GM23338 (cell line): Measurements from ENCODE around the gene GAS6. TPM values are rescaled to one million over a fixed set of nuclear protein-coding genes. Genes with fewer than 3 reads are reported as not detected.

Experiments used
- ATAC-seq: fragments of 200-7000 bp; cut with Tn5 transposase; 3 replicates; pipeline ENCODE4 v1.9.1; 2020
- DNase-seq: peaks from one replicate; pipeline ENCODE4 v3.0.0-alpha.2; 2015; ENCODE audit warnings: low spot score
- H2AFZ ChIP-seq: fragments of 200-600 bp; sonication (generic); 2 replicates; pipeline ENCODE4 v1.8.0; 2016; ENCODE audit warnings: antibody characterized with exemption, mild to moderate bottlenecking, moderate library complexity
- H3F3A ChIP-seq: fragments of 200-600 bp; sonication (generic); replicated peaks from 2 replicates; pipeline ENCODE4 v1.8.0; 2017; ENCODE audit warnings: antibody characterized with exemption, mixed run types, low read depth
- H3K27ac ChIP-seq: fragments of 200-600 bp; sonication (generic); 2 replicates; pipeline ENCODE4 v1.6.1; 2016; ENCODE audit warnings: low read depth
- H3K27me3 ChIP-seq: fragments of 200-600 bp; sonication (generic); 2 replicates; pipeline ENCODE4 v1.8.0; 2016; ENCODE audit warnings: mild to moderate bottlenecking, mixed run types, moderate library complexity; ENCODE audit not compliant: insufficient read depth
- H3K36me3 ChIP-seq: fragments of 200-600 bp; sonication (generic); 2 replicates; pipeline ENCODE4 v1.8.0; 2016; ENCODE audit warnings: mild to moderate bottlenecking; ENCODE audit not compliant: insufficient read depth
- H3K4me1 ChIP-seq: fragments of 200-600 bp; sonication (generic); 2 replicates; pipeline ENCODE4 v1.8.0; 2016; ENCODE audit warnings: mild to moderate bottlenecking, moderate library complexity; ENCODE audit not compliant: insufficient read depth
- H3K4me2 ChIP-seq: fragments of 200-600 bp; sonication (generic); 2 replicates; pipeline ENCODE4 v1.7.1; 2017; ENCODE audit warnings: mixed run types
- H3K4me3 ChIP-seq: fragments of 200-600 bp; sonication (generic); 2 replicates; pipeline ENCODE4 v1.6.1; 2016; ENCODE audit warnings: mixed run types
- H3K79me2 ChIP-seq: fragments of 200-600 bp; sonication (generic); replicated peaks from 2 replicates; pipeline ENCODE4 v1.8.0; 2017; ENCODE audit warnings: mild to moderate bottlenecking; ENCODE audit not compliant: insufficient read depth
- H3K9me2 ChIP-seq: fragments of 200-600 bp; sonication (generic); 2 replicates; pipeline ENCODE4 v1.8.0; 2017; ENCODE audit not compliant: insufficient read depth
- H4K20me1 ChIP-seq: fragments of 200-600 bp; sonication (generic); replicated peaks from 2 replicates; pipeline ENCODE4 v1.8.0; 2017; ENCODE audit warnings: mild to moderate bottlenecking; ENCODE audit not compliant: insufficient read depth
- H3K27ac Mint-ChIP-seq: 2 replicates; pipeline ENCODE4 v1.8.0; 2020; ENCODE audit warnings: inconsistent platforms, mild to moderate bottlenecking, moderate library complexity, mixed read lengths
- H3K27me3 Mint-ChIP-seq: 3 replicates; pipeline ENCODE4 v1.8.0; 2022; ENCODE audit warnings: low read depth, mild to moderate bottlenecking, moderate library complexity, mixed read lengths, inconsistent platforms; ENCODE audit not compliant: insufficient read depth, poor library complexity
- H3K36me3 Mint-ChIP-seq: 3 replicates; pipeline ENCODE4 v1.8.0; 2021; ENCODE audit warnings: low read depth, mild to moderate bottlenecking, inconsistent platforms, moderate library complexity, mixed read lengths
- H3K4me1 Mint-ChIP-seq: 3 replicates; pipeline ENCODE4 v1.8.0; 2020; ENCODE audit warnings: mild to moderate bottlenecking, inconsistent platforms, mixed read lengths
- H3K4me3 Mint-ChIP-seq: 3 replicates; pipeline ENCODE4 v1.8.0; 2021; ENCODE audit warnings: moderate library complexity, mild to moderate bottlenecking, inconsistent platforms, mixed read lengths
- H3K9me3 Mint-ChIP-seq: 3 replicates; pipeline ENCODE4 v1.8.0; 2020; ENCODE audit warnings: moderate library complexity, mild to moderate bottlenecking, inconsistent platforms, mixed read lengths
- CREB1 ChIP-seq: fragments of 250-450 bp; sonication (Bioruptor Pico); IDR thresholded peaks from 2 replicates; pipeline ENCODE4 v1.5.0; 2020; ENCODE audit warnings: low read depth, mild to moderate bottlenecking, moderate library complexity
- EZH2 ChIP-seq: fragments of 200-600 bp; sonication (generic); IDR thresholded peaks from one replicate; pipeline ENCODE4 v1.8.0; 2017; ENCODE audit warnings: antibody characterized with exemption, mild to moderate bottlenecking, low read depth; ENCODE audit not compliant: unreplicated experiment
- JUNB ChIP-seq: IDR thresholded peaks from one replicate; pipeline ENCODE4 v1.6.1; 2016; ENCODE audit warnings: antibody characterized with exemption; ENCODE audit not compliant: unreplicated experiment
- ZNF114 ChIP-seq: fragments of 250-450 bp; sonication (Bioruptor Pico); IDR thresholded peaks from 2 replicates; pipeline ENCODE4 v1.5.0; 2020; ENCODE audit warnings: mild to moderate bottlenecking, moderate library complexity
- polyA plus RNA-seq: library from polyadenylated mRNA; unstranded; fragments of >200 nt; fragmentation: Nextera tagmentation; extraction: Ambion mirVana; gene quantifications from 2 replicates; pipeline ENCODE4 v1.2.1, GENCODE V29; 2016
- total RNA-seq: library from RNA; depleted of rRNA; stranded (reverse); fragments of >200 nt; shearing (Covaris generic); gene quantifications from 2 replicates; pipeline ENCODE4 v1.2.3, GENCODE V29; 2014
- TF ChIP-seq, protein P1 (sequence below): fragments of 250-450 bp; sonication (Bioruptor Pico); IDR thresholded peaks from 2 replicates; pipeline ENCODE4 v1.5.0; 2020; ENCODE audit warnings: mild to moderate bottlenecking, moderate library complexity
- TF ChIP-seq, protein P2 (sequence below): IDR thresholded peaks from one replicate; pipeline ENCODE4 v1.6.1; 2018; ENCODE audit warnings: antibody characterized with exemption; ENCODE audit not compliant: unreplicated experiment

GAS6 gene
- total and polyA plus RNA-seq, 2 experiments from 2014 or later, result 7.9 to 21.2 TPM

GRCh38 chr13:113883921-113884804 is 20.3 kb upstream of the GAS6 start:
- Mint-ChIP-seq H3K9me3 (no peaks in the 10 kb centered on the region; the same call in 2 of the 3 replicates), H3K27ac (no peak overlapping the region), H3K27me3 (peaks cover 8% of the 10 kb centered on the region), H3K4me1 (peaks cover 2% of the 10 kb centered on the region; the same call in 1 of the 3 replicates), H3K4me3 (no peak overlapping the region), H3K36me3 (no peaks in the 10 kb centered on the region; the same call in 2 of the 3 replicates)
- Histone ChIP-seq H2AFZ (0 out of 2 replicates have a peak overlapping the region, but pooled peaks have one; percentile 66), H3K4me2 (no peak overlapping the region), H3F3A (no peaks in the 10 kb centered on the region), H3K4me3 (no peak overlapping the region), H3K9me2 (peaks cover 9% of the 10 kb centered on the region), H3K36me3 (no peaks in the 10 kb centered on the region), H3K79me2 (no peaks in the 10 kb centered on the region), H3K27ac (no peak overlapping the region), H3K4me1 (no peaks in the 10 kb centered on the region), H4K20me1 (no peaks in the 10 kb centered on the region), H3K27me3 (no peaks in the 10 kb centered on the region)
- TF ChIP-seq, protein P1, sequence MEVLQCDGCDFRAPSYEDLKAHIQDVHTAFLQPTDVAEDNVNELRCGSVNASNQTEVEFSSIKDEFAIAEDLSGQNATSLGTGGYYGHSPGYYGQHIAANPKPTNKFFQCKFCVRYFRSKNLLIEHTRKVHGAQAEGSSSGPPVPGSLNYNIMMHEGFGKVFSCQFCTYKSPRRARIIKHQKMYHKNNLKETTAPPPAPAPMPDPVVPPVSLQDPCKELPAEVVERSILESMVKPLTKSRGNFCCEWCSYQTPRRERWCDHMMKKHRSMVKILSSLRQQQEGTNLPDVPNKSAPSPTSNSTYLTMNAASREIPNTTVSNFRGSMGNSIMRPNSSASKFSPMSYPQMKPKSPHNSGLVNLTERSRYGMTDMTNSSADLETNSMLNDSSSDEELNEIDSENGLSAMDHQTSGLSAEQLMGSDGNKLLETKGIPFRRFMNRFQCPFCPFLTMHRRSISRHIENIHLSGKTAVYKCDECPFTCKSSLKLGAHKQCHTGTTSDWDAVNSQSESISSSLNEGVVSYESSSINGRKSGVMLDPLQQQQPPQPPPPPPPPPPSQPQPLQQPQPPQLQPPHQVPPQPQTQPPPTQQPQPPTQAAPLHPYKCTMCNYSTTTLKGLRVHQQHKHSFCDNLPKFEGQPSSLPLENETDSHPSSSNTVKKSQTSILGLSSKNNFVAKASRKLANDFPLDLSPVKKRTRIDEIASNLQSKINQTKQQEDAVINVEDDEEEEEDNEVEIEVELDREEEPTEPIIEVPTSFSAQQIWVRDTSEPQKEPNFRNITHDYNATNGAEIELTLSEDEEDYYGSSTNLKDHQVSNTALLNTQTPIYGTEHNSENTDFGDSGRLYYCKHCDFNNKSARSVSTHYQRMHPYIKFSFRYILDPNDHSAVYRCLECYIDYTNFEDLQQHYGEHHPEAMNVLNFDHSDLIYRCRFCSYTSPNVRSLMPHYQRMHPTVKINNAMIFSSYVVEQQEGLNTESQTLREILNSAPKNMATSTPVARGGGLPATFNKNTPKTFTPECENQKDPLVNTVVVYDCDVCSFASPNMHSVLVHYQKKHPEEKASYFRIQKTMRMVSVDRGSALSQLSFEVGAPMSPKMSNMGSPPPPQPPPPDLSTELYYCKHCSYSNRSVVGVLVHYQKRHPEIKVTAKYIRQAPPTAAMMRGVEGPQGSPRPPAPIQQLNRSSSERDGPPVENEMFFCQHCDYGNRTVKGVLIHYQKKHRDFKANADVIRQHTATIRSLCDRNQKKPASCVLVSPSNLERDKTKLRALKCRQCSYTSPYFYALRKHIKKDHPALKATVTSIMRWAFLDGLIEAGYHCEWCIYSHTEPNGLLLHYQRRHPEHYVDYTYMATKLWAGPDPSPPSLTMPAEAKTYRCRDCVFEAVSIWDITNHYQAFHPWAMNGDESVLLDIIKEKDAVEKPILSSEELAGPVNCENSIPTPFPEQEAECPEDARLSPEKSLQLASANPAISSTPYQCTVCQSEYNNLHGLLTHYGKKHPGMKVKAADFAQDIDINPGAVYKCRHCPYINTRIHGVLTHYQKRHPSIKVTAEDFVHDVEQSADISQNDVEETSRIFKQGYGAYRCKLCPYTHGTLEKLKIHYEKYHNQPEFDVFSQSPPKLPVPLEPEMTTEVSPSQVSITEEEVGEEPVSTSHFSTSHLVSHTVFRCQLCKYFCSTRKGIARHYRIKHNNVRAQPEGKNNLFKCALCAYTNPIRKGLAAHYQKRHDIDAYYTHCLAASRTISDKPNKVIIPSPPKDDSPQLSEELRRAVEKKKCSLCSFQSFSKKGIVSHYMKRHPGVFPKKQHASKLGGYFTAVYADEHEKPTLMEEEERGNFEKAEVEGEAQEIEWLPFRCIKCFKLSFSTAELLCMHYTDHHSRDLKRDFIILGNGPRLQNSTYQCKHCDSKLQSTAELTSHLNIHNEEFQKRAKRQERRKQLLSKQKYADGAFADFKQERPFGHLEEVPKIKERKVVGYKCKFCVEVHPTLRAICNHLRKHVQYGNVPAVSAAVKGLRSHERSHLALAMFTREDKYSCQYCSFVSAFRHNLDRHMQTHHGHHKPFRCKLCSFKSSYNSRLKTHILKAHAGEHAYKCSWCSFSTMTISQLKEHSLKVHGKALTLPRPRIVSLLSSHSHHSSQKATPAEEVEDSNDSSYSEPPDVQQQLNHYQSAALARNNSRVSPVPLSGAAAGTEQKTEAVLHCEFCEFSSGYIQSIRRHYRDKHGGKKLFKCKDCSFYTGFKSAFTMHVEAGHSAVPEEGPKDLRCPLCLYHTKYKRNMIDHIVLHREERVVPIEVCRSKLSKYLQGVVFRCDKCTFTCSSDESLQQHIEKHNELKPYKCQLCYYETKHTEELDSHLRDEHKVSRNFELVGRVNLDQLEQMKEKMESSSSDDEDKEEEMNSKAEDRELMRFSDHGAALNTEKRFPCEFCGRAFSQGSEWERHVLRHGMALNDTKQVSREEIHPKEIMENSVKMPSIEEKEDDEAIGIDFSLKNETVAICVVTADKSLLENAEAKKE (CRISPR knock-in tag), result no peak
- TF ChIP-seq ZNF114 (CRISPR knock-in tag) (no peak), JUNB (no peak), CREB1 (CRISPR knock-in tag) (no peak), EZH2 (no peak)
- TF ChIP-seq, protein P2, sequence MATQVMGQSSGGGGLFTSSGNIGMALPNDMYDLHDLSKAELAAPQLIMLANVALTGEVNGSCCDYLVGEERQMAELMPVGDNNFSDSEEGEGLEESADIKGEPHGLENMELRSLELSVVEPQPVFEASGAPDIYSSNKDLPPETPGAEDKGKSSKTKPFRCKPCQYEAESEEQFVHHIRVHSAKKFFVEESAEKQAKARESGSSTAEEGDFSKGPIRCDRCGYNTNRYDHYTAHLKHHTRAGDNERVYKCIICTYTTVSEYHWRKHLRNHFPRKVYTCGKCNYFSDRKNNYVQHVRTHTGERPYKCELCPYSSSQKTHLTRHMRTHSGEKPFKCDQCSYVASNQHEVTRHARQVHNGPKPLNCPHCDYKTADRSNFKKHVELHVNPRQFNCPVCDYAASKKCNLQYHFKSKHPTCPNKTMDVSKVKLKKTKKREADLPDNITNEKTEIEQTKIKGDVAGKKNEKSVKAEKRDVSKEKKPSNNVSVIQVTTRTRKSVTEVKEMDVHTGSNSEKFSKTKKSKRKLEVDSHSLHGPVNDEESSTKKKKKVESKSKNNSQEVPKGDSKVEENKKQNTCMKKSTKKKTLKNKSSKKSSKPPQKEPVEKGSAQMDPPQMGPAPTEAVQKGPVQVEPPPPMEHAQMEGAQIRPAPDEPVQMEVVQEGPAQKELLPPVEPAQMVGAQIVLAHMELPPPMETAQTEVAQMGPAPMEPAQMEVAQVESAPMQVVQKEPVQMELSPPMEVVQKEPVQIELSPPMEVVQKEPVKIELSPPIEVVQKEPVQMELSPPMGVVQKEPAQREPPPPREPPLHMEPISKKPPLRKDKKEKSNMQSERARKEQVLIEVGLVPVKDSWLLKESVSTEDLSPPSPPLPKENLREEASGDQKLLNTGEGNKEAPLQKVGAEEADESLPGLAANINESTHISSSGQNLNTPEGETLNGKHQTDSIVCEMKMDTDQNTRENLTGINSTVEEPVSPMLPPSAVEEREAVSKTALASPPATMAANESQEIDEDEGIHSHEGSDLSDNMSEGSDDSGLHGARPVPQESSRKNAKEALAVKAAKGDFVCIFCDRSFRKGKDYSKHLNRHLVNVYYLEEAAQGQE, result no peak
- no peak for DNase-seq
- peak; percentile 37 for ATAC-seq
